SK-N-MC (cell line): ENCODE results near the gene N4BP3.

Experiments used
- EZH2 ChIP-seq: fragments of 200-600 bp; sonication (generic); IDR thresholded peaks from one replicate; pipeline ENCODE4 v1.6.1; 2017; ENCODE audit warnings: antibody characterized with exemption
- POLR2AphosphoS5 ChIP-seq: IDR thresholded peaks from 2 replicates; pipeline ENCODE4 v1.6.1; 2012; ENCODE audit warnings: mild to moderate bottlenecking, low read depth, low read length, borderline replicate concordance

GRCh38 chr5:178170455-178170854, 57.1 kb downstream of the N4BP3 start:
- no peak for TF ChIP-seq POLR2AphosphoS5
- no peak for TF ChIP-seq EZH2
